Karpas-422 (cell line): Measurements from ENCODE around the gene STUB1. TPM values are rescaled to one million over a fixed set of nuclear protein-coding genes. Genes with fewer than 3 reads are reported as not detected.
"Not testable (repeated sequence)": the region's sequence is repeated elsewhere in the genome, so short reads cannot be mapped to it uniquely, and the experiment has no call there.

Experiments
- DNase-seq: peaks from one replicate; pipeline ENCODE4 v3.0.0-alpha.2; 2015
- H2AFZ ChIP-seq: fragments of 200-600 bp; sonication (generic); 2 replicates; pipeline ENCODE4 v1.6.1; 2014; ENCODE audit warnings: antibody characterized with exemption, low read length, mixed read lengths
- H3K27ac ChIP-seq: fragments of 200-600 bp; sonication (generic); 2 replicates; pipeline ENCODE4 v1.5.1; 2014; ENCODE audit warnings: mild to moderate bottlenecking, low read length, moderate library complexity
- H3K27me3 ChIP-seq: fragments of 200-600 bp; sonication (generic); 2 replicates; pipeline ENCODE4 v1.6.1; 2014; ENCODE audit warnings: low read length, mixed read lengths
- H3K36me3 ChIP-seq: fragments of 200-600 bp; sonication (generic); 2 replicates; pipeline ENCODE4 v1.6.1; 2014; ENCODE audit warnings: low read length, mixed read lengths; ENCODE audit not compliant: insufficient read depth
- H3K4me1 ChIP-seq: fragments of 200-600 bp; sonication (generic); 2 replicates; pipeline ENCODE4 v1.6.1; 2014; ENCODE audit warnings: mild to moderate bottlenecking, low read length, mixed read lengths
- H3K4me2 ChIP-seq: fragments of 200-600 bp; sonication (generic); 2 replicates; pipeline ENCODE4 v1.6.1; 2014; ENCODE audit warnings: low read length, low read depth, mild to moderate bottlenecking; ENCODE audit not compliant: poor library complexity, severe bottlenecking
- H3K4me3 ChIP-seq: fragments of 200-600 bp; sonication (generic); 2 replicates; pipeline ENCODE4 v1.5.1; 2014; ENCODE audit warnings: mild to moderate bottlenecking, antibody characterized with exemption, low read length, mixed read lengths
- H3K79me2 ChIP-seq: fragments of 200-600 bp; sonication (generic); 2 replicates; pipeline ENCODE4 v1.6.1; 2014; ENCODE audit warnings: mild to moderate bottlenecking, low read length, mixed read lengths
- H3K9ac ChIP-seq: fragments of 200-600 bp; sonication (generic); 2 replicates; pipeline ENCODE4 v1.6.0; 2014; ENCODE audit warnings: low read length
- H3K9me2 ChIP-seq: fragments of 200-600 bp; sonication (generic), shearing (Covaris generic); replicated peaks from 2 replicates; pipeline ENCODE4 v1.6.0; 2014; ENCODE audit warnings: mild to moderate bottlenecking, low read length, moderate library complexity; ENCODE audit not compliant: insufficient read depth
- H3K9me3 ChIP-seq: fragments of 300-700, 200-600 bp; sonication (generic); 2 replicates; pipeline ENCODE4 v1.6.1; 2014; ENCODE audit warnings: low read length, mixed read lengths
- H4K20me1 ChIP-seq: fragments of 200-600 bp; sonication (generic); 2 replicates; pipeline ENCODE4 v1.6.1; 2014; ENCODE audit warnings: mild to moderate bottlenecking, antibody characterized with exemption, low read length, low read depth; ENCODE audit not compliant: insufficient read depth
- total RNA-seq: library from RNA; depleted of rRNA; stranded (reverse); fragments of >200 nt; shearing (Covaris generic); gene quantifications from 2 replicates; pipeline ENCODE4 v1.2.3, GENCODE V29; 2014; ENCODE audit warnings: low replicate concordance

The STUB1 gene
- total RNA-seq, 1 experiment from 2014 or later = 145 TPM

GRCh38 chr16:689175-689897 lies 9.1 kb downstream of the STUB1 start:
- no peak overlapping the region for H2AFZ ChIP-seq
- H3K36me3 ChIP-seq = no peaks in the 10 kb centered on the region
- H4K20me1 ChIP-seq = no peaks in the 10 kb centered on the region
- no peaks in the 10 kb centered on the region; the same call in 1 of the 2 replicates for H3K9me2 ChIP-seq
- H3K4me2 ChIP-seq = peak overlapping the region; percentile 95
- H3K27me3 ChIP-seq = no peaks in the 10 kb centered on the region
- H3K9ac ChIP-seq = peak overlapping the region; percentile 95
- peaks cover 19% of the 10 kb centered on the region for H3K4me1 ChIP-seq
- peak overlapping the region; percentile 56 for H3K27ac ChIP-seq
- H3K79me2 ChIP-seq = peaks cover 6% of the 10 kb centered on the region; the same call in 1 of the 2 replicates
- no peaks in the 10 kb centered on the region for H3K9me3 ChIP-seq
- no peak for DNase-seq
- peak overlapping the region; percentile 97 for H3K4me3 ChIP-seq

GRCh38 chr16:691242-691641 lies 11.0 kb downstream of the STUB1 start:
- not testable (repeated sequence) for H3K27me3 ChIP-seq, H3K9me2 ChIP-seq, H3K27ac ChIP-seq, H3K9ac ChIP-seq, H2AFZ ChIP-seq, H3K4me3 ChIP-seq, DNase-seq, H3K79me2 ChIP-seq, H3K36me3 ChIP-seq, H3K4me2 ChIP-seq, H3K9me3 ChIP-seq, H4K20me1 ChIP-seq
- H3K4me1 ChIP-seq = peaks cover 34% of the 10 kb centered on the region

DNA sequence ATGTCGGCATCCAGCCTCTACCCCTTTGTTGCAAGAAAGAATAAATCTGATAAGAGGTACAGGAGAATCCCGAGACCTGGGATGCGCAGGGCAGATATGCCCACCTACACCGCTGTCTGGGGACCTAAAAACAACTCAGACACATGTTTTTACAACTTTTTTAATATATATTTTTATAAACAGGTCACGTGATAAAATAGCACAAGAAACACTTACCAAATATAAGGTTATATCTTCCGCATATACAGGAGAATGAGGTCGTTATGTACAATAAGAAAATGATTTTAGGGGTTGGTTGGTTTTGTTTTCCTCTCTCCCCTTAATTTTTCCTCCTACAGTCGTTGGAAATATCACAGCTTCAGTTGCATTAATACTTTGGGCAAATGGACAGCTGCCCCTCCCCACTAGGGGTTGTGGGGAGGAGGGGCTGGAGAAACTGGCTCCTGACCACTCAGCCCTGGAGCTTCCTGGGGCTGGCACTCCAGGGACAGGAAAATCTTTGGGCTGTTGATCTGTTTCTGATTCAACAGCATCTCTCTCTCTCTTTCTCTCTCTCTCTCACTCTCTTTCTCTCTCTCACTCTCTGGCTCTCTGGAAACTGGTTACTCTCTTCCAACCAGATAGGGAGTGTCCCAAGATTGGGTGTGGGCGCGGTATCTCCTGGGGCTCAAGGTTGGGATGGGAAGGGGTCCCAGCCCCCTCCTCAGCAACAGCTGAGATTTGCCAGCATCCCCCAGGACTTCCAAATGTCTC lies 12.3 kb downstream of the STUB1 start:
- no peaks in the 10 kb centered on the region; the same call in 1 of the 2 replicates for H3K9me2 ChIP-seq
- no peak for DNase-seq
- H3K4me1 ChIP-seq = peaks cover 34% of the 10 kb centered on the region
- no peaks in the 10 kb centered on the region for H4K20me1 ChIP-seq
- no peak overlapping the region for H3K9ac ChIP-seq
- H3K4me2 ChIP-seq = no peak overlapping the region
- H3K79me2 ChIP-seq = peaks cover 6% of the 10 kb centered on the region; the same call in 1 of the 2 replicates
- no peak overlapping the region for H3K4me3 ChIP-seq
- H2AFZ ChIP-seq = no peak overlapping the region
- H3K27me3 ChIP-seq = no peaks in the 10 kb centered on the region
- no peaks in the 10 kb centered on the region for H3K9me3 ChIP-seq
- no peaks in the 10 kb centered on the region for H3K36me3 ChIP-seq
- H3K27ac ChIP-seq = no peak overlapping the region

DNA sequence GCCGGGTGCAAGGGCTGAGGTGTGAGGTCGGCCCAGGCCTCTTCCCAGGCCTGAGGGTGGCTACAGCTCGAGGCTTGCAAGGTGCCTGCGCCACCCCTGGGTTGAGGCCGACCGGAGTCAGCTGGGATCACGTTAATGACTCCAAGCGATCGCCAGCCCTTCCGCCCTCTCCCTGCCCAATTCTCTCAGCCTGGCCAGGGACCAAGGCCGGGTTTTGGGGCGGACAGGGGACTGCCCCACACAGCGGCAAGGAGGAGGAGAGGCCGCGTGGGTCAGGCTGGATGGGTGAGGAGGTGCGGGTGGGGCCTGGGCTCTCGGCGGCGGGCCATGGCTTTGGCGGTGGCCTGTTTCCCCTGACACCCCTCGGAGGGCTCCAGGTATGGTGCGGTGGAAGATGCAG lies 13.2 kb downstream of the STUB1 start:
- no peaks in the 10 kb centered on the region; the same call in 1 of the 2 replicates for H3K9me2 ChIP-seq
- H4K20me1 ChIP-seq = no peaks in the 10 kb centered on the region
- peaks cover 34% of the 10 kb centered on the region for H3K4me1 ChIP-seq
- DNase-seq = no peak
- H3K79me2 ChIP-seq = peaks cover 6% of the 10 kb centered on the region; the same call in 1 of the 2 replicates
- no peak overlapping the region for H3K27ac ChIP-seq
- H3K36me3 ChIP-seq = no peaks in the 10 kb centered on the region
- no peak overlapping the region; the same call in 1 of the 2 replicates for H3K4me3 ChIP-seq
- peak overlapping the region; percentile 74 for H3K4me2 ChIP-seq
- H3K27me3 ChIP-seq = no peaks in the 10 kb centered on the region
- H3K9me3 ChIP-seq = no peaks in the 10 kb centered on the region
- H2AFZ ChIP-seq = 0 out of 2 replicates have a peak overlapping the region, but pooled peaks have one; percentile 5
- H3K9ac ChIP-seq = no peak overlapping the region; the same call in 1 of the 2 replicates

DNA sequence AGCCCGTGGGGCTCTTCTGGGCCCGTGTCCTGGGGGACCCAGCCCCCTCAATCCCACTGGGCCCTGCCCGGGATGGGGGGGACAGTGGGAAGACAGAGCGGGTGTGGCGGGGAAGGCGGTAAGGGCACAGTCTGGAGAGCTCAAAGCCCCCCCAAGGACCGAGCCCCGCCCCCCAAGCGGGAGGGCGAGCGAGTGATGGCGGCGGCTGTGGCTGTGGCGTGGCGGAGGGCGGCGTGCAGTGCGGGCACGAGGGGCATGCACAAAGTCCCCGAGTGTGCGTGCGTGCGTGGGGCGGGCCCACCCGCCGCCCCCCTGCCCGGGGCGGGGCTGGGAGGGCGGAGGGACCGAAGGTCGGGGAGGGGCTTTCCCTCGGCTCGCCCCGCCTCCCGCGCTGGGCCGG lies 13.6 kb downstream of the STUB1 start:
- H3K27ac ChIP-seq = no peak overlapping the region
- H3K27me3 ChIP-seq = no peaks in the 10 kb centered on the region
- no peak overlapping the region; the same call in 1 of the 2 replicates for H3K4me3 ChIP-seq
- no peaks in the 10 kb centered on the region for H4K20me1 ChIP-seq
- peaks cover 6% of the 10 kb centered on the region; the same call in 1 of the 2 replicates for H3K79me2 ChIP-seq
- no peaks in the 10 kb centered on the region for H3K36me3 ChIP-seq
- peak overlapping the region; percentile 74 for H3K4me2 ChIP-seq
- no peaks in the 10 kb centered on the region; the same call in 1 of the 2 replicates for H3K9me2 ChIP-seq
- H3K9me3 ChIP-seq = no peaks in the 10 kb centered on the region
- peaks cover 32% of the 10 kb centered on the region for H3K4me1 ChIP-seq
- H2AFZ ChIP-seq = 0 out of 2 replicates have a peak overlapping the region, but pooled peaks have one; percentile 5
- peak overlapping the region; percentile 74; the same call in 1 of the 2 replicates for H3K9ac ChIP-seq
- DNase-seq = peak; percentile 75

- Histone ChIP-seq H4K20me1 (no peaks in the 10 kb centered on the region), H3K27me3 (no peaks in the 10 kb centered on the region), H3K4me3 (peak overlapping the region; percentile 67; the same call in 1 of the 2 replicates), H2AFZ (no peak overlapping the region), H3K36me3 (no peaks in the 10 kb centered on the region), H3K9ac (peak overlapping the region; percentile 74), H3K4me1 (peaks cover 26% of the 10 kb centered on the region), H3K79me2 (peaks cover 6% of the 10 kb centered on the region; the same call in 1 of the 2 replicates), H3K4me2 (peak overlapping the region; percentile 74), H3K27ac (no peak overlapping the region), H3K9me2 (no peaks in the 10 kb centered on the region; the same call in 1 of the 2 replicates), H3K9me3 (no peaks in the 10 kb centered on the region)
- DNase-seq = no peak
Observed at GRCh38 chr16:694187-694862, 14.1 kb downstream of the STUB1 start.

- Histone ChIP-seq H3K9ac (peak overlapping the region; percentile 74), H3K4me2 (peak overlapping the region; percentile 74), H3K79me2 (no peaks in the 10 kb centered on the region; the same call in 1 of the 2 replicates), H3K36me3 (no peaks in the 10 kb centered on the region), H3K27ac (no peak overlapping the region), H2AFZ (no peak overlapping the region), H3K9me3 (no peaks in the 10 kb centered on the region), H3K4me1 (peaks cover 23% of the 10 kb centered on the region), H3K27me3 (no peaks in the 10 kb centered on the region), H4K20me1 (no peaks in the 10 kb centered on the region), H3K9me2 (no peaks in the 10 kb centered on the region; the same call in 1 of the 2 replicates), H3K4me3 (peak overlapping the region; percentile 67)
- DNase-seq = no peak
Observed at GRCh38 chr16:694863-695354, 14.7 kb downstream of the STUB1 start.
